ENCODE data around the gene HOXA9.

GRCh38 chr7:27157702-27158431 is 7.5 kb downstream of the HOXA9 start:
- no peak for TF ChIP-seq CTCF (IDR thresholded peaks at IDR 0.05 in 8 of 11, conservative IDR thresholded peaks at IDR 0.05 in 3 of 11)
- no peak for TF ChIP-seq POLR2AphosphoS5 (IDR thresholded peaks at IDR 0.05)
